ENCODE measurements around the gene F13B.
"Not testable (repeated sequence)": the region's sequence is repeated elsewhere in the genome, so short reads cannot be mapped to it uniquely, and the experiment has no call there.

The F13B gene, protein sequence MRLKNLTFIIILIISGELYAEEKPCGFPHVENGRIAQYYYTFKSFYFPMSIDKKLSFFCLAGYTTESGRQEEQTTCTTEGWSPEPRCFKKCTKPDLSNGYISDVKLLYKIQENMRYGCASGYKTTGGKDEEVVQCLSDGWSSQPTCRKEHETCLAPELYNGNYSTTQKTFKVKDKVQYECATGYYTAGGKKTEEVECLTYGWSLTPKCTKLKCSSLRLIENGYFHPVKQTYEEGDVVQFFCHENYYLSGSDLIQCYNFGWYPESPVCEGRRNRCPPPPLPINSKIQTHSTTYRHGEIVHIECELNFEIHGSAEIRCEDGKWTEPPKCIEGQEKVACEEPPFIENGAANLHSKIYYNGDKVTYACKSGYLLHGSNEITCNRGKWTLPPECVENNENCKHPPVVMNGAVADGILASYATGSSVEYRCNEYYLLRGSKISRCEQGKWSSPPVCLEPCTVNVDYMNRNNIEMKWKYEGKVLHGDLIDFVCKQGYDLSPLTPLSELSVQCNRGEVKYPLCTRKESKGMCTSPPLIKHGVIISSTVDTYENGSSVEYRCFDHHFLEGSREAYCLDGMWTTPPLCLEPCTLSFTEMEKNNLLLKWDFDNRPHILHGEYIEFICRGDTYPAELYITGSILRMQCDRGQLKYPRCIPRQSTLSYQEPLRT

DNA sequence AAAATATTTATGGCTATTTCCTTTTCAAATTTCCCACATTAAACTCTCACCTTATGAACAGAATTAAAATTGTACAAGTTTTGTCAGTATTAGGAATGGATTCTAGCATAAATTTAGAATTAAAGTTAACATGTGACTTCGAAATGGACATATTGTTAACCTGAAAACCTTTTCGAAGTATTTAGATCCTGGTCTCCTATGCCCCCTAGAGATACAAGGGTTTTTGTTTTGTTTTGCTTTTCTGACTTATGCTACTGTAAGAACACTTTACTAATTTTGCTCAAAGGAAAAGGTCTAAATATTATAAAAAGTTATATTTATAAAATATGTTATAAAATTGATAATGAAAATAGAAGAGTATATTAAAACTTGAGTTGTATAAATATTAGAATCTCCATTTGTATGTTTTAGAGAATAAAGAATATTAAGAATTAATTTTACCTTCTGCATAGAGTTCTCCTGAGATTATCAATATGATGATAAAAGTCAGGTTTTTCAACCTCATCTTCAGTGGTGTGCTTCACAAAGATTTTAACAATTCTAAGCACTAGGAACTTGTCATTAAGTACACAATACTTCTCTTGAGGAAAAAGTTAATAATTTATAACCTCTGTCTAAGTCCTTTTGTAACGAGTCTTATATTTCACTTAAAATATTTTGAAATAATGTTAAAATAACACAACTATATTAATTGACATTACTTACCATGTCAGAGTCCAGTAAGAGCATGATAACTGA lies at the start of gene F13B:
Gene F13B, minus strand, starts transcription at position 542 of the 738 bp plus-strand sequence. Its CDS starts 37 bp downstream, at position 505.
- no peak for DNase-seq

DNA sequence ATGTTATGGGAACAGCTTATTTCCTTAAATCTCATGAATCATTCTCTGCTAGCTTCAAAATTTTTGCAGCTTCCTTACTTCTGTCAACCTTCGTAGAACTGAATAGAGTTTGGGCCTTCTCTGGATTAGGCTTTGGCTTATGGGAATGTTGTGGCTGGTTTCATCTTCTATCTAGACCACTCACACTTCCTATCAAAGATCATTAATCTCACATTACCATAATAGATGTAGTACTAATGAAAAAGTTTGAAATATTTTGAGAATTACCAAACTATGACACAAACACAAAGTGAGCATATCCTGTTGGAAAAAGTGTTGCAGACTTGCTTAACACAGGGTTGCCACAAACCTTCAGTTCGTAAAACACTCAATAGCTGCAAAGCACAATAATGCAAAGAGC lies 49.1 kb upstream of the F13B start:
- no peak for DNase-seq

GRCh38 chr1:197106869-197107268 lies 39.8 kb upstream of the F13B start:
- DNase-seq: no peak

GRCh38 chr1:197103300-197103699 lies 36.2 kb upstream of the F13B start:
- DNase-seq: no peak

- no peak for DNase-seq
These were observed 34.9 kb upstream of the F13B start for GRCh38 chr1:197101978-197102377.

DNA sequence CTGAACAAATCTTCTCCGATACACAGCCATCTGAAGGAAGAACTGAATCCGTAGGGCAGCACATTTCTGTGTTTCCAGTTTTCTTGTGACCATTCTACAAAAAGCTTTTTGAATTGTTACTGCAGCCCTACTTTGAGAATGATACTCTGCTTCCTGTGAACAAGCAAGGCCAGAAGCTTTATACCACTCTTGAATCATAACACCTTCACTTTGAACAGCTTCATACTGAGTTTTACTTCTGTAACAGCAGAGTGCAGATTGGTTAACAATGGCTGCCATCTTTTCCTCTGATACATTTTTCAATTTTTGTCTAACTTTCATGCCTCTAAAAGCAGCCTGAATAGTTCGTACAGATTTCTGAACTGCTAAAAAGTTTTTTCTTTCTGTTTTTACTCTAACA lies 33.6 kb upstream of the F13B start:
- no peak for DNase-seq

- no peak for DNase-seq
These were observed 32.4 kb upstream of the F13B start for GRCh38 chr1:197099444-197099843.

DNA sequence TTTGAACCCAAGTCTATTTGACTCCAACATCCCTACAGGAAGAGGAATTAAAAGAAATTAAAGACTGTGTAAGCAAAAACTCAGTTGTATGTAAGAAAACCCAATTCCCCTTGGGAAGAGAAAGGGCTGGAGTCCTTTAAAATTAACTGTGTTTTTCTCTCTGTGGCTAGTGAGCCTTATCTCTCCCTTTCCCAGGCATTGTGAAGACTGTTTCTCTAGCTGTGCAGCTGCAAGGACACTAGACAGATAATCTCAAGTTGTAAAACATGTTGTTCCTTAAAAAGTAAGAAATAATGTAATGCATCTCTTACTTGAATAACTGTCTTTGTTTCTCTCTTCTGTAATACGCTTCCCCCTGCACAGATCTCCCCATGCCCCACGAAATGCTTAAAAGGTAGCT lies 29.9 kb upstream of the F13B start:
- DNase-seq: not testable (repeated sequence)

GRCh38 chr1:197096137-197096536 lies 29.1 kb upstream of the F13B start:
- DNase-seq: no peak

DNA sequence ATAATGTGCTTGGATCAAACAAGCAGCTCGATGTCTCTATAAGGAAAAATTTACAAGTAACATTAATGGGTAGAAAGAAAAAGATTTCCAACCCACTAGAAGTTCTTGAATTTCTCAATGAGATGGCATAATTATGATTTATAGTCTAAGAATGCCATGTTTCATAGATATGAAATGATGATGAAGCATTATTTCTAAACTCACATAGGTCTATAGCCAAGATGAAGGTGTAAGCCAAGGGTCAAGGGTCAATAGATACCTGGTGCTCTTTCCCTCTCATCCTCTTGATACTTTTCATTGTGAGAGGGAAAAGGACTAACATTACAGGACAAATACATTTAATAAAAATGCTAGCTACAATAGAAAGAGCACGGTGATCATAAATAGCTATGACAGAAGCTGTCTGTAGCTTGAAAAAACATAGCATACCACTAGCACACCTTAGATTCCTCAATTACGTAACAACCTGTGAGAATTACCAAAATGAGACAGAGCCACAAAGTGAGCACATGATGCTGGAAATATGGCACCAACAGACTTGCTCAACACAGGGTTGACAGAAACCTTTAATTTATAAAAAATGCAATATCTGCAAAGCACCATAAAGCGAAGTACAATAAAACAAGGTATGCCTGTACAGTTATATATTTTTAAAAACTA lies 26.3 kb upstream of the F13B start:
- no peak for DNase-seq

DNA sequence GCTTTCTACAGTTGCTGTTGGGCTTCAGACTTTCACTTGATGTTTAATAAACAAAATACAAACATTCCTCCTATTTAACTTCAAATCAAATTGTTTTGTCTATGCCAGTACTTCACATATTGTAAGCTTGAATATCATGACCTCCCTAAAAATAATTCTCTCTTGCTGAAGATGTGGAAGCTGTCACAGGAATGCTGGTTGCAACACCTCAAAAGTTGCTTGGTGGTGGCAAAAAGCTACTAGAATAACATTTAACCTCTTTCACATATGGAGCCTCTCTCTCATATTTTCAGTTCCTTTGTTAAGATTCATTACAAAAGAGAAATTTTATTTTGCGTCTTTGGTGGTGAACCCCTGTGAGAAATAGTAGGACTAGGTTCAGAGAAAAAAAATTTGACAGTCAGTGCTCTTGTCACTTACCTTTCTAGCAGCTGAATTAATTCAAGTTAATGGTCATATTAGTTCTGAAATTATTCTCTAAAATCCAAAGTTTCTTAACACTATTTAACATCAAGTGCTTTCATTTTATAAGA lies 25.5 kb upstream of the F13B start:
- DNase-seq: no peak

DNA sequence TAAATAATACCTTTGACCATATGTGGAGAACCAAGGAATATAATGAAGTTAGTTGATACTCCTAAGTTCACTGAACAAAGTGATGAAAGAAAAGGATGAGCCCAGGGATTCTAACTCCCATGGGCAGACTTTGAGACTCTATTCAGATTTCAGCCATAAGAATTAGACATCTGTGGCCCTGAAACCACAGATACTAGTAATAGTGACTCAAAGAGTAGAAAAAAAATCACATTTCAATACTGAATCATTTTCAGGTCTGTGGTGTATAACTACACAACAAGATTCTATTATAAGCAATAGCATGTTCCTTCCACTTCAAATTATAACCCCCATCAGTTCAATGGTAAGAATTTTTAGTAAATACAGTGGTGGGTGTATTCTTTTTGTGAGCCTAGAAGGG lies 16.4 kb upstream of the F13B start:
- DNase-seq: no peak

- no peak for DNase-seq
These were observed 14.2 kb upstream of the F13B start for GRCh38 chr1:197081117-197081753.

DNA sequence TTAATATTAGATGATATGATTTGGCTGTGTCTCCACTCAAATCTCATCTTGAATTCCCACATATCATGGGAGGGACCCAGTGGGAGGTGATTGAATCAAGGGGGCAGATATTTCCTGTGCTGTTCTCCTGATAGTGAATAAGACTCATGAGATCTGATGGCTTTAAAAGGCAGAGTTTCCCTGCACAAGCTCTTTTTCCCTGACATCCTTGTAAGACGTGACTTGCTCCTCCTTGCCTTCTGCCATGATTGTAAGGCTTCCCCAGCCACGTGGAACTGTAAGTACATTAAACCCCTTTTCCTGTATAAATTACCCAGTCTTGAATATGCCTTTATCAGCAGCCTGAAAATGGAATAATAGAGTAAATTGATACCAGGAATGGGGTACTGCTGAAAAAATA lies 13.3 kb upstream of the F13B start:
- DNase-seq: no peak

DNA sequence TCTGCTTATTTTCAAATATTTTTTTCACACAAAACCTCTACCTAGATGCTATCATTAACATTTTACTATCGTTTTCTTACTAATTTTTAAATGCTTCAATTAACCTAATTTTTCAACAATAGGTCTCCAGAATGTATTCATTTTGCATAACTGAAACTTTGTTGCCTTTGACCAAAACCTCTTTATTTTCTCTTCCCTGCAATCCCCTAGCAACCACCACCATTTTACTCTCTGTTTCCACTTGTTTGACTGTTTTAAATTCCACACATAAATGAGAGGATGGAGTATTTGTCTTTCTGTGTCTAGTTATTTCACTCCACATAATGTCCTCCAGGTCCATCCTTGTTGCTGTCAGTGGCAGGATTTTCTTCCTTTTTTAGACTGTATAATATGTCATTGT lies 9.5 kb upstream of the F13B start:
- no peak for DNase-seq

DNA sequence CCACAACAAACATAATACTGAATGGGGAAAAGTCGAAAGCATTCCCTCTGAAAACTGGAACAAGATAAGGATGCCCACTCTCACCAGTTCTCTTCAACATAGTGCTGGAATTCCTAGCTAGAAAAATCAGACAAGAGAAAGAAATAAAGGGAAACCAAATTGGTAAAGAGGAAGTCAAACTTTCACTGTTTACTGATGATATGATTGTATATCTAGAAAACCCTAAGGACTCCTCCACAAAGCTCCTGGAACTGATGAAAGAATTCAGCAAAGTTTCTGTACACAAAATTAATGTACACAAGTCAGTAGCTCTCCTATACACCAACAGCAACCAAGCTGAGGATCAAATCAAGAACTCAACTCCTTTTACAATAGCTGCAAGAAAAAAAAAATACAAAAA lies 6.9 kb upstream of the F13B start:
- DNase-seq: no peak

- no peak for DNase-seq
These were observed 378 bp upstream of the F13B start for GRCh38 chr1:197067457-197067818.

GRCh38 chr1:197066277-197066676 lies 783 bp downstream of the F13B start:
- DNase-seq: no peak

DNA sequence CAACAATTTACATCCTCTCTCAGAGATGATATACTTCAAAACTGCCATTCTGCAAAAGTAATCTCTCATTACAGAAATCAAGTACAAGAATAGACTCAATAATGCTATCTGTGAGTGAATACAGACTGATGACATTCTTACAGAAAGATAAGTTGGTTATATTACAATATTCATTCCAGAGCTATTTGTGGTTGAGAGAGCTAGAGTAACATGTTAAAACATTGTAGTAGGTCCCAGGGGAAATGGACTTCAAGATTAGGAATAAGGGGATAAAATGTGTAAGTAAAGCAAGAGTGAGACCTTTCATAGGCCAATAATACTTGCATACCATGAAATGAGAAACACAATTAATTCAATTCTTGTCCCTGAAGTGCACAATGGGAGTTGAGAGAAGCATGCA lies 1.5 kb downstream of the F13B start:
- no peak for DNase-seq

DNA sequence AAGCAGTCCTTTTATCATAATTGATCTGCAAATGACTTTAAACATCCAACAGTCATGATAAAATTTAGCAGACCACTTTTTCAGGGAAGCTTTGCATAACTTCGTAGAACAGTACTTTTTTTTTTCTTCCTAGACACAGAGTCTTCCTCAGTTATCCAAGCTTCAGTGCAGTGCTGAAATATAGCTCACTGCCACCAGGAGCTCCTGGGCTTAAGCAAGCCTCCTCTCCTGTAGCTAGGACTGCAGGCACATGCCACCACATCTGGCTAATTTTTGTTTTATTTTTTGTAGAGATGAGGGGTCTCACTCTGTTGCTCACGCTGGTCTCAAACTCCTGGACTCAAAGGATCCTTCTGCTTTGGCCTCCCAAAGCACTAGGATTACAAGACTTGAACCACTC lies 3.8 kb downstream of the F13B start:
- no peak for DNase-seq

GRCh38 chr1:197062692-197063091 lies 4.4 kb downstream of the F13B start:
- DNase-seq: no peak

- DNase-seq: no peak
These were observed 18.0 kb downstream of the F13B start for GRCh38 chr1:197049100-197049499.

Measured in stimulated activated CD4-positive, alpha-beta T cell treated with anti-CD3 and anti-CD28 coated beads, Interleukin-4, amount 100 ng/mL, for 24 hours (primary cell).